HL-60/S4 (cell line): Measurements from ENCODE around the gene POLR3C.

ENCODE experiments used
- in situ Hi-C: fragments of 300-500 bp; cut with MboI; formaldehyde crosslinking; loops from 2 replicates; pipeline ENCODE4 v1.14.3; 2022; ENCODE audit warnings: low sequenced_read_pairs

Gene POLR3C

GRCh38 chr1:145863282-145864018 lies 39.5 kb downstream of the POLR3C start:
- in situ Hi-C loops, result no loop called here

DNA sequence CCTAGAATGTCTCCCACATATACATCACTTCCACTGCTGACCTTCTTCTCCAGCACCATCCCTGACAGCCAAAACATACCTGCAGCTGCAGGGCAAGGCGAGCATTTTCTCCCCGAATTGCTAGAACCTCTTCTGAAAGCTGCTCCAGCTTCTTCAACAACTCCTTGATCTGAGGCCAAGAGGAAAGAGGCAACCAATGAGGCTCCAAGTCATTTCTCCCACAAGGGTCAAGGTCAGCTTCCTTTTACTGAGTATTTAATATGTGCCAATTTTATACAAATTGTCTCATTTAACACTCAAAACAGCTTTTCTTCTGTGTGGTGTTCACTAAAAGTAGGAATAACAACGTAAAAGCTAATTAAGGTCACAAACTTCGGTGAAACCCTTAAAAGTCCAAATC lies 44.2 kb downstream of the POLR3C start:
- in situ Hi-C loops, result no loop called here

DNA sequence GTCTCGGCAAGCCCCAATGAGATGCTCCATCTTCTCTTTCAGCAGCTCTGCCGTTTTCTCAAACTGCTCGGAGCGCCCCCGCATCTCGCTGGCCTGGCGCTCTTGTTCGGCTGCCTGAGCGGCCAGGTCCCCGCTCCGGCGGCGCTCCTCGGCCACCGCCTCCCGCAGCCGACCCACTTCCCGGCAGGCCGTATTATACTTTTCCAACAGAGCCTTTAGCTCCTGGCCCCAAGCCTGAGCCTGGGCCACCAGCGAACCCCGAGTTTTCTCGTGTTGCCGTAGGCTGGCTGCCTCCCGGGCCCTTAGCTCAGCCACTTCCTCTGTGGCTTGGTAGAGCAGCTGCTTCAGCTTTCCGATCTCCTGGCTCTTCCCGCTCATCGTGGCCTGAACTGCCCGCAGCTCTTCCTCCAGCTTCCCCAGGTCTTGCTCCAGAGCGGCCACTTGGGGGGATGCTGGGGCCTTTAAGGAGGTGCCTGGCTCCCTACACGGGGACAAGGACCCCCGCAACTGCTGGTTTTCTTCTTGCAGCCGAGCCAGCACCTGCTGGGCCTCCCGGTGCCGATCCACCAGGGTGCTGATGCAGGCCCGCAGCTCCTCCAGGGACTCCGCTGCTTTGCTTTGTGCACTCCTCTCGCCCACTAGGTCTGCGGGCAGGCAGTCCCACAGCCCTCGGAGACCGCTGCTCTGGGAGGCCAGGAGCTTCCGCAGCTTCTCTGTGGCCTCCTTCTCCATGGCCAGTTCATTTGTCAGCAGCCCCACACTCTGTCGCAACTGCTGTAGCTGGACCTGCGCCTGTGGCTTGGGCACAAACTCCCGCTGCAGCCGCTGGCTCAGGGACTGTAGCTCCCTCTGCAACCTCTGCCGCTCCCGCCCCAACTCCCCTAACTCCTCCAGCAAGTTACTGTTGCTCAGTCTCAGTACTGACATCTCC lies 48.3 kb downstream of the POLR3C start:
- in situ Hi-C loops, result no loop called here

- in situ Hi-C loops, result no loop called here
Observed at GRCh38 chr1:145874646-145875045, 50.6 kb downstream of the POLR3C start.

- in situ Hi-C loops, result no loop called here
Observed at GRCh38 chr1:145877923-145878486, 54.0 kb downstream of the POLR3C start.

DNA sequence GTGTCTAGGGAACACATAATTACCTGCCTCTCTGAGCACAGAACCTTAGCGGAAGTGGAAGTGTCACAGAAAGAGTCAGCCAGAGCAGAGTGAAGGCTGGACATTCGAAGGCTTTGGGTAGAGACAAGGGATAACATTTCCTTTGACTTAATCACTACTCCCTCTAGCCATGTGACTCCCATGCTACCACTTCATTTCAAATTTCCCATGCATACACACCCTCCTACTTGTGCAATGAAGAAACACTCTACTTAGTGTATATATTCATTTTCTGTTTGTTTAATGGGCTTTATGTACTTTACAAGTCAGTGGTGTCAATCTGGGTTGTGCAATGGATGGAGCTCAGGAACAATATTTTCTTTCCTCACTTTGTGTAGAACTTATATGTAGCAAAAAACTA lies 54.7 kb downstream of the POLR3C start:
- in situ Hi-C loops, result no loop called here

DNA sequence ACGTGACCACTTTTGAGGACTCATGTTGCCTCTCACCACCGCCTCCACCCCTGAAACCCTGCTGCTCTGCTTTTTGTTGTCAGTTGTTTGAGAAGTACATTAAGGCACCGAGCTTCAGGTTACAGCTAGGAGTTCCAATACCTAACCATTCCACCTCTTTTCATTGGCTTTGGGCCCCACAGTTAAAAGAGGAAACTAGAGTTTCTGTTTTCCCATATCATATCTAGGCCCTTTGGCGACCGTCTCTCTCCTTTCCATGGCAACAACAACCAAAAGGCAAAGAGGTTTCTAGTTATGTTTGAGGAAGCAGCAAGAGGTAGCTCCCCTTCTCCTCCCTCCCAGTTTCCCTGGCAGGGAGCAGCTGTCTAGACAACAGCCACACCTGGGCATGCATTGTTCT lies 55.8 kb downstream of the POLR3C start:
- in situ Hi-C loops, result no loop called here

DNA sequence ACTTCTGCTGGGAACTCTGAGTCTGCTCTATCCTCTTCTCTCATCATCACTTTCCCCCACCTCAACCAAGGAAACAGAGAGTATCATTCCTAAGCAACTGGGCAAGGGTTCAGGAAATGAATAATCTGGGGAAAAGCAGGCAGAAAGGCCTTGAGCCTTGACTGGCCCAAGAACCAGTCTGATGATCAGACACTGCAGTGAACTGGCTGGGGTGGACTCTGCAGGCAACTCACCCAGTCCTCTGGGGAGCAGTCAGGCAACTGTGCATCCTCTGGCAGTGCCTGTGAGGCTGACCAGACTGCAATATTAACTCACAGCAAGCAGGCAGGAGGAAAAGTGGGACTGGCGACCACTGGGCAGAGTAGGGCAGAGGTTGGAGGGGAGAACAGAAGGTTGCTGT lies 60.7 kb downstream of the POLR3C start:
- in situ Hi-C loops, result no loop called here

DNA sequence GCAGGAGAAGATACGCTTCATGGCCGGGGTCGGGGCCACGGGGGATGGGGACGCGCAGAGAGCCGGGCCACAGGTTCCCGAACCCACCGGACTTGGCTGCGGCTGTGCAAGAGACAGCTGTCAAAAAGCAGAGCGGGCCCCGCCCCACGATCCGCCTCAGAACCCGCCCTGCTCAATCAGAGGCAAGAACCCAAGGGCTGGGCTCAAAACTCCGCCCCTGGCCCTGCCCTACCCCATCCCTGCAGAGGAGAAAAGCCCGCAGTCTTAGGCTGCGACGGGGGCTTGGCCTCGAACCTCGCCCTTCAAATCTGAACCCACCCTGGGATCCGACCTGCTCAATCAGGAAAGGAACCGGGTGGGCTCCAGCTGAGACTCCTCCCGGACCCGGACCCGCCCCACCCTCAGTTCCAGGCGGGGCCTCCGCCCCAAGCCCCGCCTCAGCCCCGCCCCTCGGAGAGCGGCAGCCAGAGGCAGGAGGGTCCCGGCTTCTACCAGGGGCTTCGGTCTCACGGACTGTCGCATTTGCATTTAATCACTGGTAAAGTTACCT lies 61.8 kb downstream of the POLR3C start, which contains the start of gene ANKRD35:
ANKRD35 (minus strand) TSS at position 129 of the 550 bp plus-strand sequence; CDS start at position 21, 108 bp downstream.
- in situ Hi-C loops, result no loop called here

GRCh38 chr1:145886390-145886789 lies 62.4 kb downstream of the POLR3C start:
- in situ Hi-C loops, result no loop called here

- in situ Hi-C loops, result no loop called here
Observed at GRCh38 chr1:145886816-145887215, 62.8 kb downstream of the POLR3C start.

- in situ Hi-C loops, result no loop called here
Observed at GRCh38 chr1:145887631-145888030, 63.6 kb downstream of the POLR3C start.

GRCh38 chr1:145889722-145890121 lies 65.7 kb downstream of the POLR3C start:
- in situ Hi-C loops, result loop anchor here (10.0 kb wide), 1 partner anchor 115 kb away; no protein-coding TSS in a partner anchor

DNA sequence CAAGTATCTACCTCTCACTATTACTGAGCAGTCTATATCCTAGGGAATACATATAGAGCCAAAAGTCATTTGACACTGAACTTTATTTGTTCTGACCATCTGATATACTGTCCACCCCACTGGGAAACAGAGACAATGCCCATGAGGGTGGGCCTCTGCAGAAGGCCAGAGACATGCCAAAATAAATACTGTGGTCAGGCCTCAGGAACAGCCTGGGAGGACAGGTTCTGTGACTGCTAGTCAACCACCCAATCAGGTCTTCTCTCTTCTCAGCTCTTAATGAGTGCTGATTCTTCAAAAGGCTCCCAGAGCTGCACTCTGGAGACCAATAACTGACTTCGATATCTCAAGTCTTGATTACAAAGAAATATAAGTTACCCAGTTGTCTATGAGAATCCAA lies 67.1 kb downstream of the POLR3C start:
- in situ Hi-C loops, result loop anchor here (10.0 kb wide), 1 partner anchor 114 kb away; no protein-coding TSS in a partner anchor

DNA sequence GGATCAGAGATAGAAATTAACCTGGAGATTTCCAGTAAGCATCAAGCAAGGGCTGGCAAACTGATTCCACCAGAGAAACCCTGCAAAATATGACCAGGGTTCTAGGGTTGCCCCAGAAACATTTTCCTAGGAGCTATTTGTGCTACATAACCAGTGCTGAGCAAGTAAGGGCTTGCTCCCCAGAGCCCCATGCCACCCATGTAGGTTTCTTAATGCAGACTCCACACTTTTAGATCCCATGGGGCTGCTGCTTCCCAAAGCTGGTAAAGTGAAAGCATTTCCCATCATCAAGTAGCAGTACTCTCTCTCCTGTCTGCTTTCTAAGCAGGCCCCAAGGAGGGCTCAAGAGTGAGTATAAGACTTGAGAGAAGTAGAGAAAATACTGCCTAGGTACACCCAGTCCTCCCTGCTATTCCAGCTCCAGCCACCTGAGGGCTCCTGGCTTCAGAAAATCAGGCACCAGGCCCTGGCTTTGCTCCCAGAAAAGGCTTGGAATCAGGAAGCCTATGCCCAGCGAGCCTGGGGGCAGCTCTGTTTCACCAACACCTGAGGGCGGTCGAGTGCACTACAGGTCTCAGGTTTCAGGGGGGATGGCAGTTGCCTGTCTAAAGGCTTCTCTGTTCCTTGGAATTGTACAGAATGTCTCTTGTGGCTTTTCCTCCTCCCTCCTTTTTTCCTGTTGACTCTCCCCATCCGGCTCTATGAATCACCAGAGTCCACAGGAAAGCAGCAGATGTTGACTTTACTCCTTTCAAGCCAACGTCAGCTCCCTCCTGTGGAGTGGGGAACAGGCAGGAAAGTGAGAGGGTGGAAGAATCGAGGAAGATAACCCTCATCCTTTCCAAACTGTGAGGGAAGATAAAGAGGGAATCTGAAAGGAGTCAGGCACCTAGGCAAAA lies 67.8 kb downstream of the POLR3C start:
- in situ Hi-C loops, result loop anchor here (10.0 kb wide), 1 partner anchor 113 kb away; no protein-coding TSS in a partner anchor

GRCh38 chr1:145892486-145893087 lies 68.6 kb downstream of the POLR3C start:
- in situ Hi-C loops, result loop anchor here (10.0 kb wide), 1 partner anchor 112 kb away; no protein-coding TSS in a partner anchor

DNA sequence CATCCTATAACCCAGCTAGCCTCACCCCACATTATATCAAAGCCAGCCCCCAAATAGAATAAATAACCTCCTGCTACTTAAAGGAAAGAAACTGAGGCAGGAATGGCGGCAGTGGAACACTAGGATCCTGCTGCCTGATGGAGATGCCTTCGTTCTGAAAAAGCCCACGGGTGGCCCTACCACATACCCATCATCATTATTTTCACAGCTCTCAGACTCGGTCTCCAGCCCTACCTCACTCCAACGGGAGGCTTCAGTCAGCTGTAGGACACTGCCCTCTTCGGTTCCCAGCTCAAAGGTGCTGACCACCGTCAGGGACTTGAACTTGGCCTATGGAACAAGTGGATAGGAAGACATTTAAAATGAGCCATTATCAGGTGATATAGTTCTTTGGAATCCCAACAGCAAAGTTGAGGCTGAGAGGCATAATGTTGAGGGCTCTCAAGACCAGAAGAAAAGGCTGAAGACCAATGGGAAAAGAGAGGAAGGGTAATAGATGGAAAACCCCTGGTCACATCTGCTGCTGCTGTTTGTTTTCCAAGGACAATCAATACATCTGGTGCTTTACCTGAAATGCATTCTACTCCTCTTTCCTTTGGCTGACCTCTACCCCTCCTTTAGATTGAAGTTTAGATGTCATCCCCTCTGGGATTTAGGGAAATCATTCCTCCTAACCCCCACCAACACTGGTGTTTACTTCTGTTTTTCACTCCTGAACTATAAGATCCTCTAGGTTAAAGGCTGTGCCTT lies 69.5 kb downstream of the POLR3C start:
- in situ Hi-C loops, result loop anchor here (10.0 kb wide), 1 partner anchor 111 kb away; no protein-coding TSS in a partner anchor
